Inferior parietal cortex (tissue), 1 donor: ENCODE measurements around the gene CCDC14.
A peak's percentile ranks its signal among the peaks of the same experiment; 100 is the strongest.
"Not testable (repeated sequence)": the region's sequence is repeated elsewhere in the genome, so short reads cannot be mapped to it uniquely, and the experiment has no call there.

Source experiments
- DNase-seq: peaks from one replicate; pipeline ENCODE4 v3.0.0-alpha.2; 2016; ENCODE audit errors: extremely low spot score

CCDC14 gene

GRCh38 chr3:123967260-123967659 lies 6.2 kb upstream of the CCDC14 start:
- not testable (repeated sequence) for DNase-seq

GRCh38 chr3:123966799-123967198 lies 5.8 kb upstream of the CCDC14 start:
- not testable (repeated sequence) for DNase-seq

- DNase-seq, result not testable (repeated sequence)
These were observed 3.8 kb upstream of the CCDC14 start for GRCh38 chr3:123964793-123965192.

GRCh38 chr3:123961508-123961856 lies 453 bp upstream of the CCDC14 start:
- DNase-seq, result peak; percentile 20

- no peak for DNase-seq
These were observed 7.3 kb downstream of the CCDC14 start for GRCh38 chr3:123953735-123954134.

- no peak for DNase-seq
These were observed 8.0 kb downstream of the CCDC14 start for GRCh38 chr3:123952844-123953520.

GRCh38 chr3:123951522-123952447 lies 9.2 kb downstream of the CCDC14 start:
- DNase-seq, result no peak

- DNase-seq, result no peak
These were observed 11.4 kb downstream of the CCDC14 start for GRCh38 chr3:123949641-123950040.

- no peak for DNase-seq
These were observed 12.6 kb downstream of the CCDC14 start for GRCh38 chr3:123948449-123948848.

- no peak for DNase-seq
These were observed 13.5 kb downstream of the CCDC14 start for GRCh38 chr3:123947482-123947881.

- no peak for DNase-seq
These were observed 19.5 kb downstream of the CCDC14 start for GRCh38 chr3:123941542-123941941.

GRCh38 chr3:123941121-123941520 lies 19.9 kb downstream of the CCDC14 start:
- DNase-seq, result peak; percentile 28

GRCh38 chr3:123939706-123940105 lies 21.3 kb downstream of the CCDC14 start:
- no peak for DNase-seq

GRCh38 chr3:123936400-123936799 lies 24.6 kb downstream of the CCDC14 start:
- DNase-seq, result no peak

- no peak for DNase-seq
These were observed 25.2 kb downstream of the CCDC14 start for GRCh38 chr3:123935830-123936229.

GRCh38 chr3:123934250-123934649 lies 26.8 kb downstream of the CCDC14 start:
- DNase-seq, result no peak

GRCh38 chr3:123930445-123930844 lies 30.6 kb downstream of the CCDC14 start:
- DNase-seq, result no peak

- DNase-seq, result no peak
These were observed 31.7 kb downstream of the CCDC14 start for GRCh38 chr3:123929325-123929724.

GRCh38 chr3:123926396-123926795 lies 34.6 kb downstream of the CCDC14 start:
- DNase-seq, result no peak

GRCh38 chr3:123920868-123921267 lies 40.2 kb downstream of the CCDC14 start:
- no peak for DNase-seq

- no peak for DNase-seq
These were observed 40.6 kb downstream of the CCDC14 start for GRCh38 chr3:123920383-123920782.

GRCh38 chr3:123919353-123919752 lies 41.7 kb downstream of the CCDC14 start:
- no peak for DNase-seq

- DNase-seq, result no peak
These were observed 46.2 kb downstream of the CCDC14 start for GRCh38 chr3:123914829-123915228.
